ENCODE measurements around the gene RPL12. TPM values are rescaled to one million over a fixed set of nuclear protein-coding genes. Genes with fewer than 3 reads are reported as not detected.

The RPL12 gene
- 1,000 to 10,000 TPM; 2,222 to 2,735 TPM for total RNA-seq

GRCh38 chr9:127450830-127451607, at the start of gene RPL12, which contains the start of gene LRSAM1:
Gene RPL12, minus strand, starts transcription at chr9:127451406. Its CDS starts 89 bp downstream, at chr9:127451317.
Gene LRSAM1, plus strand, starts transcription at chr9:127451510. Its CDS starts 3,018 bp downstream, at chr9:127454528.
- H3K36me3 Mint-ChIP-seq (ENCODE audit: low read depth): peaks cover 58% of the 10 kb centered on the region
- ChIA-PET CTCF (interaction anchor here (1.0 to 1.1 kb wide), 3 partner anchors 27 to 284 kb away, joined by 3 to 4 read pairs (median 4); partner anchors contain the start of genes TOR2A and ZNF79), POLR2A (interaction anchor here (0.6 to 2.6 kb wide), 9 partner anchors 8 to 1492 kb away, joined by 3 to 21 read pairs (median 3); partner anchors contain the start of genes PTRH1 and ZNF79)
- peak within 1 kb of the TSS; percentile 98 for H3K4me3 Mint-ChIP-seq
- DNase-seq (peak; percentile 99), ATAC-seq (peak; percentile 65)
- intact Hi-C loops (cut with DNase I, micrococcal nuclease): loop anchor here (1.0 to 10.0 kb wide), 13 partner anchors 27 to 510 kb away; partner anchors contain the start of genes ZNF79 (in 2 of the 2), PTRH1 (in 1 of the 2), SH2D3C (in 1 of the 2) and SLC2A8 (in 1 of the 2)
- H3K9me3 Mint-ChIP-seq (ENCODE audit: low read depth): no peaks in the 10 kb centered on the region
- H3K4me1 Mint-ChIP-seq: peaks cover 36% of the 10 kb centered on the region
- H3K27ac Mint-ChIP-seq: peak within 1 kb of the TSS; percentile 98
- H3K27me3 Mint-ChIP-seq: no peaks in the 10 kb centered on the region

DNA sequence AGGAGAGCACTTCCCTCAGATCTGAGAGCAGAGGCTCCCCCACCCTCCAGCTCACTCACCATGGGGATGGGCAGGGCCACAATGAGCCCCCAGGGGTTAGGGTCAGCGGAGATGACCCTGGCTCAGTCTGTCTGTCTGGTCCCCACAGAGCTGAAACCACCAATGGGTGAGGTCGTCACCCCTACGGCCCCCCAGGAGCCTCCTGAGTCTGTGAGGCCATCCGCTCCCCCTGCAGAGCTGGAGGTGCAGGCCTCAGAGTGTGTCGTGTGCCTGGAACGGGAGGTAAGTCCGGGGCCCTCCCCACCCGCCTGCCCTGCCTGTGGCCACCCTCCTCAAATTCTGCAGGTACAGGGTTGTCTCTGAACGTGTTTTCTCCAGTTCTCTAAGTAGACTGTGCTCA, 49.7 kb upstream of the RPL12 start:
- CTCF ChIA-PET: interaction anchor here (0.6 kb wide), 1 partner anchor 31 kb away, joined by 3 read pairs; no protein-coding TSS in a partner anchor
- DNase-seq (no peak), ATAC-seq (no peak)
- POLR2A ChIA-PET: no interaction called here
- Mint-ChIP-seq H3K27ac (no peak overlapping the region), H3K9me3 (ENCODE audit: low read depth) (no peaks in the 10 kb centered on the region), H3K36me3 (ENCODE audit: low read depth) (peaks cover 6% of the 10 kb centered on the region), H3K4me1 (no peaks in the 10 kb centered on the region), H3K27me3 (no peaks in the 10 kb centered on the region), H3K4me3 (no peak overlapping the region)
- intact Hi-C loops (cut with DNase I, micrococcal nuclease): loop anchor here (5.0 to 10.0 kb wide), 4 partner anchors 216 to 424 kb away; partner anchors contain the start of genes PTRH1 (in 2 of the 2), TTC16 (in 2 of the 2) and AK1 (in 1 of the 2)

GRCh38 chr9:127500399-127500798, 49.2 kb upstream of the RPL12 start:
- no peak for DNase-seq
- no peak overlapping the region for H3K4me3 Mint-ChIP-seq
- H3K27me3 Mint-ChIP-seq: no peaks in the 10 kb centered on the region
- no peak overlapping the region for H3K27ac Mint-ChIP-seq
- peaks cover 7% of the 10 kb centered on the region for H3K36me3 Mint-ChIP-seq (ENCODE audit: low read depth)
- no peaks in the 10 kb centered on the region for H3K9me3 Mint-ChIP-seq (ENCODE audit: low read depth)
- CTCF ChIA-PET: interaction anchor here (0.6 kb wide), 1 partner anchor 31 kb away, joined by 3 read pairs; no protein-coding TSS in a partner anchor
- no peak for ATAC-seq
- no peaks in the 10 kb centered on the region for H3K4me1 Mint-ChIP-seq
- POLR2A ChIA-PET: no interaction called here
- intact Hi-C loops (cut with DNase I, micrococcal nuclease): loop anchor here (5.0 to 10.0 kb wide), 4 partner anchors 217 to 424 kb away; partner anchors contain the start of genes PTRH1 (in 2 of the 2), TTC16 (in 2 of the 2) and AK1 (in 1 of the 2)

GRCh38 chr9:127498298-127498697, 47.1 kb upstream of the RPL12 start:
- CTCF ChIA-PET: no interaction called here
- Mint-ChIP-seq H3K4me3 (no peak overlapping the region), H3K27ac (no peak overlapping the region), H3K36me3 (ENCODE audit: low read depth) (peaks cover 7% of the 10 kb centered on the region), H3K27me3 (no peaks in the 10 kb centered on the region), H3K9me3 (ENCODE audit: low read depth) (no peaks in the 10 kb centered on the region), H3K4me1 (no peaks in the 10 kb centered on the region)
- DNase-seq: no peak
- POLR2A ChIA-PET: no interaction called here
- no peak for ATAC-seq
- intact Hi-C loops (cut with DNase I, micrococcal nuclease): no loop called here

GRCh38 chr9:127497656-127498290, 46.6 kb upstream of the RPL12 start:
- intact Hi-C loops (cut with DNase I, micrococcal nuclease): no loop called here
- no peaks in the 10 kb centered on the region for H3K9me3 Mint-ChIP-seq (ENCODE audit: low read depth)
- no peak for ATAC-seq
- no peak overlapping the region for H3K4me3 Mint-ChIP-seq
- H3K27me3 Mint-ChIP-seq: no peaks in the 10 kb centered on the region
- POLR2A ChIA-PET: no interaction called here
- no peak overlapping the region for H3K27ac Mint-ChIP-seq
- no peak for DNase-seq
- peaks cover 7% of the 10 kb centered on the region for H3K36me3 Mint-ChIP-seq (ENCODE audit: low read depth)
- CTCF ChIA-PET: interaction anchor here (1.2 kb wide), 1 partner anchor 372 kb away, joined by 3 read pairs; no protein-coding TSS in a partner anchor
- H3K4me1 Mint-ChIP-seq: no peaks in the 10 kb centered on the region

- no peak overlapping the region for H3K27ac Mint-ChIP-seq
- H3K27me3 Mint-ChIP-seq: no peaks in the 10 kb centered on the region
- CTCF ChIA-PET: interaction anchor here (1.2 kb wide), 1 partner anchor 373 kb away, joined by 3 read pairs; no protein-coding TSS in a partner anchor
- POLR2A ChIA-PET: no interaction called here
- DNase-seq: no peak
- no peaks in the 10 kb centered on the region for H3K4me1 Mint-ChIP-seq
- H3K4me3 Mint-ChIP-seq: no peak overlapping the region
- no peak for ATAC-seq
- H3K9me3 Mint-ChIP-seq (ENCODE audit: low read depth): no peaks in the 10 kb centered on the region
- peaks cover 7% of the 10 kb centered on the region for H3K36me3 Mint-ChIP-seq (ENCODE audit: low read depth)
- intact Hi-C loops (cut with DNase I, micrococcal nuclease): no loop called here
Measured at GRCh38 chr9:127496974-127497373, 45.8 kb upstream of the RPL12 start.

DNA sequence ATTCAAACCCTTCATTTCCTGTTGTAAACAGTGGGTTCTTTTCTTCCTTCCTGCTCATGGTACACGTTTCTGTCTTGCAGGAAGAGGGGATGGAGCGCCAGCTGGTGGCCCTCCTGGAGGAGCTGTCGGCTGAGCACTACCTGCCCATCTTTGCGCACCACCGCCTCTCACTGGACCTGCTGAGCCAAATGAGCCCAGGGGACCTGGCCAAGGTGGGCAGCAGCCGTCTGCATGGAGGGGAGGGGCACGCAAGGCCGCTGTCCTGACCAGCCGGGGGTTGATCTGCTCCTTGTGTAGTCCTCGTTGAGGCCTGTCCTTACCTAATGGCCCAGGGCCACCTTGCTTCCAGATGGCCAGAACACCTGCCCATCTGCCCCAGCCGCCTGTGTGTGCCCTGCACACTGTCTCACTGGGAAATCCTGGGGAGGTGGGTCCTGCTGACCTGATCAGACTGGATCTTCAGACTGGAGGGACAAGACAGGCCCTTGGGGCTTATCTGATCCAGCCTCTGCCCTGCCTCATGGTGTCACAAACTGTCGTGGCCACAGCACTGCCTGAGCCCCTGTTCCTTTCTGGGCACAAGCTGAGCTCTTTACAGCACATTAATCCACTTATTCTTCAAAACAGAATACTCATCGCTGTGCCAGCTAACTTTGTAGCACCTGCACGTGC, 44.8 kb upstream of the RPL12 start:
- ATAC-seq: no peak
- no peak overlapping the region for H3K4me3 Mint-ChIP-seq
- no peaks in the 10 kb centered on the region for H3K9me3 Mint-ChIP-seq (ENCODE audit: low read depth)
- intact Hi-C loops (cut with DNase I, micrococcal nuclease): no loop called here
- H3K27ac Mint-ChIP-seq: no peak overlapping the region
- H3K27me3 Mint-ChIP-seq: no peaks in the 10 kb centered on the region
- CTCF ChIA-PET: no interaction called here
- peaks cover 7% of the 10 kb centered on the region for H3K36me3 Mint-ChIP-seq (ENCODE audit: low read depth)
- DNase-seq: no peak
- POLR2A ChIA-PET: no interaction called here
- no peaks in the 10 kb centered on the region for H3K4me1 Mint-ChIP-seq

GRCh38 chr9:127494304-127494702, 43.1 kb upstream of the RPL12 start:
- POLR2A ChIA-PET: no interaction called here
- H3K9me3 Mint-ChIP-seq (ENCODE audit: low read depth): no peaks in the 10 kb centered on the region
- intact Hi-C loops (cut with DNase I, micrococcal nuclease): no loop called here
- H3K27ac Mint-ChIP-seq: no peak overlapping the region
- no peak for ATAC-seq
- H3K36me3 Mint-ChIP-seq (ENCODE audit: low read depth): peaks cover 9% of the 10 kb centered on the region
- H3K4me3 Mint-ChIP-seq: no peak overlapping the region
- no peaks in the 10 kb centered on the region for H3K27me3 Mint-ChIP-seq
- no peak for DNase-seq
- H3K4me1 Mint-ChIP-seq: no peaks in the 10 kb centered on the region
- CTCF ChIA-PET: interaction anchor here (1.3 kb wide), 1 partner anchor 9 kb away, joined by 3 read pairs; no protein-coding TSS in a partner anchor

- ChIA-PET POLR2A (no interaction called here), CTCF (interaction anchor here (1.3 kb wide), 1 partner anchor 10 kb away, joined by 3 read pairs; no protein-coding TSS in a partner anchor)
- Mint-ChIP-seq H3K27ac (no peak overlapping the region), H3K9me3 (ENCODE audit: low read depth) (no peaks in the 10 kb centered on the region), H3K4me1 (no peaks in the 10 kb centered on the region), H3K4me3 (no peak overlapping the region), H3K27me3 (no peaks in the 10 kb centered on the region), H3K36me3 (ENCODE audit: low read depth) (peaks cover 9% of the 10 kb centered on the region)
- DNase-seq: no peak
- intact Hi-C loops (cut with DNase I, micrococcal nuclease): no loop called here
- no peak for ATAC-seq
Measured at GRCh38 chr9:127493592-127494303, 42.5 kb upstream of the RPL12 start.

DNA sequence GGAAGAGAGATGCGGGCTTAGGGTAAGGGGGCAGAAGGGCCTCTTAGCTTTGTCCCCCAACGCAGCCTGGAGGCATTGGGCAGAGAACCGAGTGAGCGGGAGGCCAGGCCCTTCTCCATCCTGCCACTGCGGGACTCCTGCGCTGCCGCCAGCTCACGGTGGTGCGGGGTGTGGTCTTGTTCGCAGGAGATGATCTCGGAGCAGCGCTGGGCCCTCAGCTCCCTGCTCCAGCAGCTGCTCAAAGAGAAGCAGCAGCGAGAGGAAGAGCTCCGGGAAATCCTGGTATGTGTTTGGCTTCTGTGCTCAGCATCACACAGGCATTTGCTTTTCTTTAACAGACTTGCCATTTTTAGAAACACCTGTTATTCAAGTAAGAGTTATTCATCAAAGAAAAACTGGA, 41.4 kb upstream of the RPL12 start:
- no peak for DNase-seq
- Mint-ChIP-seq H3K4me1 (no peaks in the 10 kb centered on the region), H3K4me3 (no peak overlapping the region), H3K9me3 (ENCODE audit: low read depth) (no peaks in the 10 kb centered on the region), H3K27me3 (no peaks in the 10 kb centered on the region), H3K36me3 (ENCODE audit: low read depth) (peaks cover 9% of the 10 kb centered on the region), H3K27ac (no peak overlapping the region)
- ATAC-seq: no peak
- ChIA-PET POLR2A (no interaction called here), CTCF (no interaction called here)
- intact Hi-C loops (cut with DNase I, micrococcal nuclease): no loop called here

DNA sequence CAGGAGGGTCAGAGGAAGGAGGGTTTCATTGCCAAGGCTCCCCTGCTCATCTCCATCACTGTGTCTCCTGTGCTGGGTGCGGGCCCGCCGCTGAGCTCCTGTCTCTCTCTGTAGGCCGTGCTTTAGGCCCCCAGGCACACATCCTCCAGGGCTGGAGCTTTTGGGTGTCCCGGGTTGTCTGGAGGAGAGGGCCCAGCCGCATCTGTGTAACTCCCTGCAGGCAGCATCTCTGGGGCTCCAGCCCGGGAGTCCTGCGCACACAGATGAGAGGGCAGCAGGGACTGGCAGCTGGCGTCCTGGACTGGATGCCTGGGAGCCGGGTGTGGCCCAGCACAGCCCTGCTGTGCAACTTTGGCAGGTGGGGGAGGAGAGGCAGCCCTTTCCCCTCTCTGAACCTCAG, 40.3 kb upstream of the RPL12 start:
- ChIA-PET POLR2A (no interaction called here), CTCF (no interaction called here)
- H3K9me3 Mint-ChIP-seq (ENCODE audit: low read depth): no peaks in the 10 kb centered on the region
- peaks cover 9% of the 10 kb centered on the region for H3K36me3 Mint-ChIP-seq (ENCODE audit: low read depth)
- ATAC-seq: no peak
- DNase-seq: no peak
- intact Hi-C loops (cut with DNase I, micrococcal nuclease): no loop called here
- no peaks in the 10 kb centered on the region for H3K27me3 Mint-ChIP-seq
- no peak overlapping the region for H3K27ac Mint-ChIP-seq
- H3K4me3 Mint-ChIP-seq: no peak overlapping the region
- H3K4me1 Mint-ChIP-seq: no peaks in the 10 kb centered on the region
